Mucosa of descending colon (tissue), 3 donors: Measurements from ENCODE around the gene CLCNKB. TPM values are rescaled to one million over a fixed set of nuclear protein-coding genes. Genes with fewer than 3 reads are reported as not detected.
"Not testable (repeated sequence)": the region's sequence is repeated elsewhere in the genome, so short reads cannot be mapped to it uniquely, and the experiment has no call there.

Source experiments
- ATAC-seq: fragments of 200-7000 bp; cut with Tn5 transposase; one replicate; pipeline ENCODE4 v1.9.1; 2020; ENCODE audit warnings: mild to moderate bottlenecking, moderate library complexity
- DNase-seq, 3 donors: peaks; one replicate each; pipeline ENCODE4 v3.0.0-alpha.2; 2020
- H3K36me3 ChIP-seq: fragments of 200-600 bp; one replicate; pipeline ENCODE4 v1.8.0; 2021; ENCODE audit warnings: low read depth, mild to moderate bottlenecking
- H3K4me1 ChIP-seq: fragments of 200-600 bp; one replicate; pipeline ENCODE4 v1.8.0; 2021; ENCODE audit warnings: low read depth, mild to moderate bottlenecking
- H3K4me3 ChIP-seq: fragments of 200-600 bp; one replicate; pipeline ENCODE4 v1.8.0; 2021; ENCODE audit warnings: mild to moderate bottlenecking
- H3K9me3 ChIP-seq: fragments of 200-600 bp; one replicate; pipeline ENCODE4 v1.8.0; 2021; ENCODE audit warnings: mild to moderate bottlenecking
- intact Hi-C, 2 donors: fragments of 100-400 bp; cut with DNase I in 1 of 2; cut with micrococcal nuclease in 1 of 2; formaldehyde crosslinking; loops; one replicate each; pipeline versions ENCODE4 v1.11.0 to v1.11.1; 2022; cut with DNase I, micrococcal nuclease
- total RNA-seq, 3 donors: library from RNA; stranded (reverse); fragmentation: NEBNext Ultra II Directional in 2 of 3; extraction: Animal tissue kit (Norgen Biotek cat#: 25700) in 2 of 3; gene quantifications; one replicate each; pipeline versions ENCODE4 v1.2.1 to v1.2.4, GENCODE V29; 2021 to 2023
- TF ChIP-seq, protein P1 (sequence below): fragments of 200-600 bp; IDR thresholded peaks from one replicate; pipeline ENCODE4 v1.8.0; 2022; ENCODE audit warnings: antibody characterized with exemption, mild to moderate bottlenecking
- donor health status: DM: no; HTN: no; CAD: no; lungs with moderate emphysema.
- donor health status: DM: no; HTN: no; CAD: no.
- donor health status: DM: no; HTN: yes; CAD: no.

The CLCNKB gene
- total RNA-seq, 3 donors from 2014 or later = 1.2 TPM; not detected in 2

GRCh38 chr1:16023050-16023653 lies 20.4 kb upstream of the CLCNKB start:
- TF ChIP-seq, protein P1, sequence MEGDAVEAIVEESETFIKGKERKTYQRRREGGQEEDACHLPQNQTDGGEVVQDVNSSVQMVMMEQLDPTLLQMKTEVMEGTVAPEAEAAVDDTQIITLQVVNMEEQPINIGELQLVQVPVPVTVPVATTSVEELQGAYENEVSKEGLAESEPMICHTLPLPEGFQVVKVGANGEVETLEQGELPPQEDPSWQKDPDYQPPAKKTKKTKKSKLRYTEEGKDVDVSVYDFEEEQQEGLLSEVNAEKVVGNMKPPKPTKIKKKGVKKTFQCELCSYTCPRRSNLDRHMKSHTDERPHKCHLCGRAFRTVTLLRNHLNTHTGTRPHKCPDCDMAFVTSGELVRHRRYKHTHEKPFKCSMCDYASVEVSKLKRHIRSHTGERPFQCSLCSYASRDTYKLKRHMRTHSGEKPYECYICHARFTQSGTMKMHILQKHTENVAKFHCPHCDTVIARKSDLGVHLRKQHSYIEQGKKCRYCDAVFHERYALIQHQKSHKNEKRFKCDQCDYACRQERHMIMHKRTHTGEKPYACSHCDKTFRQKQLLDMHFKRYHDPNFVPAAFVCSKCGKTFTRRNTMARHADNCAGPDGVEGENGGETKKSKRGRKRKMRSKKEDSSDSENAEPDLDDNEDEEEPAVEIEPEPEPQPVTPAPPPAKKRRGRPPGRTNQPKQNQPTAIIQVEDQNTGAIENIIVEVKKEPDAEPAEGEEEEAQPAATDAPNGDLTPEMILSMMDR = no peak

GRCh38 chr1:16026302-16026701 lies 17.3 kb upstream of the CLCNKB start:
- H3K36me3 ChIP-seq, H3K9me3 ChIP-seq, H3K4me1 ChIP-seq, ATAC-seq, H3K4me3 ChIP-seq, intact Hi-C loops, DNase-seq: not testable (repeated sequence)

More at GRCh38 chr1:16023050-16023653, 20.4 kb upstream of the CLCNKB start:
- H3K9me3 ChIP-seq = no peaks in the 10 kb centered on the region
- H3K4me3 ChIP-seq = no peak overlapping the region
- H3K4me1 ChIP-seq = peaks cover 8% of the 10 kb centered on the region
- no peaks in the 10 kb centered on the region for H3K36me3 ChIP-seq
- DNase-seq (no peak), ATAC-seq (no peak)
- intact Hi-C loops = no loop called here

DNA sequence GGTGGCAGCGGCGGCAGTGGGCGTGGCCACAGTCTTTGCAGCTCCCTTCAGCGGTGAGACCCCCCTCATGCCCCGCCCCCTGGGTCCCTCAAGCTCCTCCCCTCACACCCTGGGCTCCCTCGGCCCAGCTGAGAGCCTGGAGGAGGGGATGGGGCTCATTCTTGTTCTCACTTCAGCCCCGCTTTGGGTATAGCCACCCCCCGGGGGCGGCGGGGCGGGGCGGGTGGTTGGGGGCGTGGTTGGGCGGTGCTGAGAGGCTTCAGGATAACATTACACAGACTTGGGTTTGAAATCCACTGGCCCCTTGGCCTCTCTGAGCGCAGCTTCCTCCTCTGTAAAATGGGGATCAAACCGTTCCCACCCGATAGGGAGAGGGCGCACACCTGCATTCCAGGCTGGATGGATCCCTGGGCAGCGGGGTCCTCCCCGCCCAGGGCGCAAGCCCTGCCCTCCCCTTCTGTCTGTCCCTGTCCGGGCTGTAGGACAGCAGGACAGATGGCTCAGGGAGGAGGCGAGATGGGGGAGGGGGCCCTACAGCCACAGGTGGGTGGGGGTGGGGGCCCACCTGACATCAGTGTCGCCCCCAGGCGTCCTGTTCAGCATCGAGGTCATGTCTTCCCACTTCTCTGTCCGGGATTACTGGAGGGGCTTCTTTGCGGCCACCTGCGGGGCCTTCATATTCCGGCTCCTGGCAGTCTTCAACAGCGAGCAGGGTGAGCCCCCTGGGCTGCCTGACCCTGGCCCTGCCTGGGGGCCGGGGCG lies 16.7 kb upstream of the CLCNKB start:
- TF ChIP-seq, protein P1 = no peak
- no peaks in the 10 kb centered on the region for H3K9me3 ChIP-seq
- H3K4me3 ChIP-seq = no peak overlapping the region
- peaks cover 8% of the 10 kb centered on the region for H3K4me1 ChIP-seq
- no peaks in the 10 kb centered on the region for H3K36me3 ChIP-seq
- intact Hi-C loops = no loop called here
- no peak for ATAC-seq
- peak in 1 of 3 donors; percentile 11 for DNase-seq

DNA sequence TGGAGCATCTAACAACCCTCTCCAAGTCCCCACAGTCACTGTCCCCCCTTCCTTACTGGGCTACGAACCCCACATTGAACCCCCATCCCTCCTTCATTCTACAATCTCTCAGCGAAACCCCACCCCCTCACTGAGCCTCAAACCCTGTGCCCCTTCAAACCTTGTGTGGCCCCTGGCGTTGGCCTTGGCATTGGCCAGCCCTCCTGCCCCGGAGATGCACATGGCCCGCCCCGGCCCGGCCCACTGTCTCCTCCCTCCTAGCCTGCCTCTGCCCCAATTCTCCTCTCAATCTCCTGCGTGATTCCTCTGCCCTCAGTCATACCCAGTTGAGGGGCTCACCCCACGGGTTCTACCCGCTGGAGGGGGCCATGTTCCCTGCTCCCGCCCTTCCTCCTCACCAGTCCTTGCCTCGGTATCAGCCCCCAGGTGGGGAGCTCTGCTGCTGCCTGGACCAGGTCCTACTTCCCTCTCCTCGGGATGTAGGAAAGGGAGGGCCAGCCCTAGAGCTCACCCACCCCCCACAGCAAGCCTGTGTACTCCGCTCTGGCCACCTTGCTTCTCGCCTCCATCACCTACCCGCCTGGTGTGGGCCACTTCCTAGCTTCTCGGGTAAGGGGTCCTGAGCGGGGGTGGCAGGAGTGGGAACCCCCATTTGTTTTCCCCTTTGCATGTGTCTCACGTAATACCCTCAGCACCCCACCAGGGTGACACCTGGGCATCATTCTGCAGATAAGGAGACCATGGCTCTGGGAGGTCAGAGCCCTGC lies 15.2 kb upstream of the CLCNKB start:
- intact Hi-C loops = no loop called here
- Histone ChIP-seq H3K4me1 (peaks cover 8% of the 10 kb centered on the region), H3K9me3 (no peaks in the 10 kb centered on the region), H3K4me3 (no peak overlapping the region), H3K36me3 (no peaks in the 10 kb centered on the region)
- DNase-seq (no peak), ATAC-seq (no peak)
- TF ChIP-seq, protein P1 = no peak

DNA sequence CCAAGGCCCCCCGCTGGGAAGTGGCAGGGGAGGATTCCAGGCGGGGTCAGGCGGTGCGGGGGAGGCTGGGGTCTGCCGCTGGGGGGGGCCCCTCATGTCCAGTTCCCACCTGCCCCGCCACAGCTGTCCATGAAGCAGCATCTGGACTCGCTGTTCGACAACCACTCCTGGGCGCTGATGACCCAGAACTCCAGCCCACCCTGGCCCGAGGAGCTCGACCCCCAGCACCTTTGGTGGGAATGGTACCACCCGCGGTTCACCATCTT lies 14.6 kb upstream of the CLCNKB start:
- H3K9me3 ChIP-seq, H3K36me3 ChIP-seq, intact Hi-C loops, DNase-seq, H3K4me1 ChIP-seq, ATAC-seq, H3K4me3 ChIP-seq: not testable (repeated sequence)

DNA sequence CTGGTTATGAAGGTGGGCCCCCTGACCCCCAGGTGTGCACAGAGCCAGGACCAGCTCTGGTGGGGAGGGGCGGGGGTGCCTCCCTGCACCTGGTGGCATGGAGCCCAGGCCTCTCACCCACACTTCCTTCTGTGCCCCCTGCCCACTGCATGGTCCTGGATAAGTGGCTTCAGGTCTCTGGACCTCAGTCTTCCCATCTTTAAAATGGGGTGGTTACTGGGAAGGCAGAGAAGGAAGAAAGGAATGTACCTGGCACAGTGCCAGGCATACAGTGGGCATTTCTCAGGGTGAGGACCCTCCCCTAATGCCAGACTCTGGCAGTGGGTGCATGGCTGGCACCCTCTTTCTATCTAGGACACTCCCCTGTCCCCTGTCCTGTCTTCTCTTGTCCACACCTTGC lies 14.3 kb upstream of the CLCNKB start:
- H3K36me3 ChIP-seq = no peaks in the 10 kb centered on the region
- ATAC-seq (no peak), DNase-seq (no peak)
- H3K4me3 ChIP-seq = no peak overlapping the region
- H3K4me1 ChIP-seq = peaks cover 8% of the 10 kb centered on the region
- TF ChIP-seq, protein P1 = no peak
- intact Hi-C loops = no loop called here
- H3K9me3 ChIP-seq = no peaks in the 10 kb centered on the region
